Sigmoid colon (tissue), 4 donors: ENCODE data around the gene SH3PXD2B.

Experiments used
- CTCF ChIP-seq, 4 experiments: fragments of 450-650 bp in 3 of 4; fragments of 200-600 bp in 1 of 4; IDR thresholded peaks; one replicate each; pipeline ENCODE4 v1.5.1; 2016 to 2019; ENCODE audit warnings: antibody characterized with exemption in 4 of 4, mild to moderate bottlenecking in 3 of 4, moderate library complexity in 2 of 4
- POLR2A ChIP-seq, 2 donors: fragments of 450-650 bp; IDR thresholded peaks; one replicate each; pipeline ENCODE4 v1.6.1; 2016; ENCODE audit warnings: antibody characterized with exemption in 2 of 2, mild to moderate bottlenecking in 2 of 2, moderate library complexity in 2 of 2
- POLR2AphosphoS5 ChIP-seq, 4 donors: sonication (generic); formaldehyde crosslinking; IDR thresholded peaks; one replicate each; pipeline ENCODE4 v1.6.1; 2017; ENCODE audit warnings: antibody characterized with exemption in 4 of 4

GRCh38 chr5:172278356-172278755 is 176.0 kb downstream of the SH3PXD2B start:
- no peak for TF ChIP-seq CTCF (IDR thresholded peaks at IDR 0.05)
- no peak for TF ChIP-seq POLR2AphosphoS5 (IDR thresholded peaks at IDR 0.05)
- TF ChIP-seq POLR2A (IDR thresholded peaks at IDR 0.05), result no peak
